Body of pancreas (tissue), 4 donors: ENCODE measurements around the gene ING5. TPM values are rescaled to one million over a fixed set of nuclear protein-coding genes. Genes with fewer than 3 reads are reported as not detected.
"Not testable (repeated sequence)": the region's sequence is repeated elsewhere in the genome, so short reads cannot be mapped to it uniquely, and the experiment has no call there.

Experiments
- ATAC-seq: fragments of 150-250 bp; one replicate; pipeline ENCODE4 v1.9.1; 2016
- DNase-seq, 4 donors: peaks; one replicate each; pipeline ENCODE4 v3.0.0-alpha.2; 2019
- H3K27ac ChIP-seq, 4 donors: fragments of 200-600 bp; sonication (generic); 1 replicate in 3 of 4; 2 replicates in 1 of 4; pipeline versions ENCODE4 v1.5.1 to v1.6.1; 2016 to 2019; ENCODE audit warnings: mild to moderate bottlenecking in 1 of 4, mixed read lengths in 1 of 4, moderate library complexity in 1 of 4
- H3K27me3 ChIP-seq, 2 donors: fragments of 200-600 bp; sonication (generic); one replicate each; pipeline ENCODE4 v1.6.0; 2016; ENCODE audit warnings: mild to moderate bottlenecking in 1 of 2
- H3K36me3 ChIP-seq, 2 donors: fragments of 200-600 bp; sonication (generic); replicated peaks in 1 of 2; 2 replicates each; pipeline ENCODE4 v1.5.1; 2016; ENCODE audit warnings: low read depth in 2 of 2; ENCODE audit not compliant: insufficient read depth in 1 of 2
- H3K4me1 ChIP-seq: fragments of 200-600 bp; sonication (generic); one replicate; pipeline ENCODE4 v1.6.0; 2016
- H3K4me3 ChIP-seq, 2 donors: fragments of 200-600 bp; sonication (generic); 1 replicate in 1 of 2; 2 replicates in 1 of 2; pipeline ENCODE4 v1.5.1; 2016 to 2019
- H3K9me3 ChIP-seq, 3 donors: fragments of 200-600 bp; sonication (generic); 1 replicate in 2 of 3; 2 replicates in 1 of 3; pipeline ENCODE4 v1.5.1; 2016
- CTCF ChIP-seq, 7 experiments: fragments of 450-650 bp in 4 of 7; fragments of 200-600 bp in 3 of 7; sonication (generic) in 3 of 7; IDR thresholded peaks; one replicate each; pipeline ENCODE4 v1.5.1; 2016 to 2019; ENCODE audit warnings: antibody characterized with exemption in 7 of 7
- POLR2A ChIP-seq, 3 donors: fragments of 450-650 bp; IDR thresholded peaks; one replicate each; pipeline ENCODE4 v1.6.1; 2016; ENCODE audit warnings: antibody characterized with exemption in 3 of 3, mild to moderate bottlenecking in 2 of 3
- WGBS, 2 donors: methylation state at CpG; one replicate each; pipeline ENCODE4 v1.1.5; 2017; 5-methylcytosine and 5-hydroxymethylcytosine counted together
- intact Hi-C: fragments of 100-400 bp; cut with DNase I; formaldehyde crosslinking; loops from one replicate; pipeline ENCODE4 v1.15.1; 2023
- total RNA-seq, 2 donors: library from RNA; depleted of rRNA; stranded (reverse); fragments of >200 nt; gene quantifications; one replicate each; pipeline ENCODE4 v1.1.0, GENCODE V29; 2016

Gene ING5
- total RNA-seq, 2 donors from 2014 or later = 28.5 to 89.0 TPM

GRCh38 chr2:241755777-241756176 is 53.9 kb downstream of the ING5 start:
- intact Hi-C loops = no loop called here
- H3K27ac ChIP-seq = no peak overlapping the region
- no peaks in the 10 kb centered on the region for H3K4me1 ChIP-seq
- DNase-seq (no peak), ATAC-seq (no peak)
- no peak overlapping the region for H3K4me3 ChIP-seq
- peaks cover 0 to 6% of the 10 kb centered on the region in 2 donors for H3K36me3 ChIP-seq
- 96 to 97% methylated on average over 6 to 27 of the region's 27 CpGs for WGBS, 2 donors
- TF ChIP-seq CTCF (IDR thresholded peaks at IDR 0.05) = no peak
- no peak for TF ChIP-seq POLR2A (IDR thresholded peaks at IDR 0.05)
- no peaks in the 10 kb centered on the region for H3K27me3 ChIP-seq
- peaks cover 0 to 3% (median 0%) of the 10 kb centered on the region in 3 donors for H3K9me3 ChIP-seq

- no peak overlapping the region for H3K27ac ChIP-seq
- peaks cover 0 to 3% (median 0%) of the 10 kb centered on the region in 3 donors for H3K9me3 ChIP-seq
- DNase-seq (peak in 1 of 4 donors; percentile 1), ATAC-seq (no peak)
- no peaks in the 10 kb centered on the region for H3K27me3 ChIP-seq
- intact Hi-C loops = no loop called here
- TF ChIP-seq POLR2A (IDR thresholded peaks at IDR 0.05) (no peak), CTCF (IDR thresholded peaks at IDR 0.05) (no peak)
- H3K4me1 ChIP-seq = no peaks in the 10 kb centered on the region
- 85 to 89% methylated on average over 20 of the region's 20 CpGs for WGBS, 2 donors
- H3K4me3 ChIP-seq = no peak overlapping the region
- H3K36me3 ChIP-seq = peaks cover 0 to 6% of the 10 kb centered on the region in 2 donors
These were observed 57.4 kb downstream of the ING5 start for GRCh38 chr2:241759067-241759807.

- WGBS, 2 donors = 95 to 100% methylated on average over 4 to 11 of the region's 16 CpGs
- H3K9me3 ChIP-seq, H3K4me1 ChIP-seq, H3K27me3 ChIP-seq, H3K27ac ChIP-seq, ATAC-seq, intact Hi-C loops, H3K4me3 ChIP-seq, H3K36me3 ChIP-seq: not testable (repeated sequence)
- DNase-seq = peak in 1 of 4 donors; percentile 3
These were observed 58.1 kb downstream of the ING5 start for GRCh38 chr2:241759893-241760292.

GRCh38 chr2:241760301-241760771 is 58.5 kb downstream of the ING5 start:
- WGBS, 2 donors = 87 to 100% methylated on average over 4 to 11 of the region's 17 CpGs
- Histone ChIP-seq H3K4me1 (no peaks in the 10 kb centered on the region), H3K36me3 (peaks cover 0 to 5% of the 10 kb centered on the region in 2 donors), H3K9me3 (peaks cover 0 to 3% (median 0%) of the 10 kb centered on the region in 3 donors), H3K27ac (no peak overlapping the region), H3K27me3 (no peaks in the 10 kb centered on the region), H3K4me3 (no peak overlapping the region)
- no peak for ATAC-seq
- DNase-seq = no peak
- no peak for TF ChIP-seq CTCF (IDR thresholded peaks at IDR 0.05)
- TF ChIP-seq POLR2A (IDR thresholded peaks at IDR 0.05) = no peak
- intact Hi-C loops = no loop called here

GRCh38 chr2:241762321-241762932 is 60.6 kb downstream of the ING5 start:
- no peaks in the 10 kb centered on the region for H3K27me3 ChIP-seq
- TF ChIP-seq POLR2A (IDR thresholded peaks at IDR 0.05) (no peak), CTCF (IDR thresholded peaks at IDR 0.05) (no peak)
- H3K36me3 ChIP-seq = no peaks in the 10 kb centered on the region
- H3K9me3 ChIP-seq = peaks cover 0 to 3% (median 0%) of the 10 kb centered on the region in 3 donors
- peak in 1 of 4 donors; percentile 6 for DNase-seq
- no peak for ATAC-seq
- intact Hi-C loops = no loop called here
- H3K4me1 ChIP-seq = no peaks in the 10 kb centered on the region
- 78 to 80% methylated on average over 18 of the region's 18 CpGs for WGBS, 2 donors
- no peak overlapping the region for H3K4me3 ChIP-seq
- no peak overlapping the region for H3K27ac ChIP-seq
